ENCODE results near the gene ZNF274.

DNA sequence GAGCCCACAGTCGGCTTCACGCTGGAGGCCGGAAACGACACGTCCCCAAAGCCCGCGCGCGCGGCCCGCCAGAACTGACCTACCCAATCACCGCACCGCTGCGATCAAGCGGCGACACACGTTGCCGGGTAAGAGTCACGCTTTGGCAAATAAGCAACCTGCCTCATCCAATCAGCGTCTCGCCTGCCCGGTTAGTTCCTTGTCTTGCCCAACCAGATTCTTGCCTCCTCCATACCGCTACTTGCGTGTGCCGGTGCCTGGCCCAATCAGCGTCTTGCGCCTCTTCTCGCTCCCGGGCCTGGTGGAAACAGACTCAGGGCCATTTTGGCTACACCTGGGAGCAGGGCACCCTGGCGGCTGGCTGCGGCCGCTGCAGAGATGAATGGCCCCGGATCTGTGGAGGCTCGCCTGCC lies 34.2 kb downstream of the ZNF274 start:
- TF ChIP-seq EZH2 (optimal IDR thresholded peaks at IDR 0.05; ENCODE audit: low read depth, low read length) = no peak
- TF ChIP-seq CTCF (IDR thresholded peaks at IDR 0.05; ENCODE audit: low read length) = no peak
- no peak for TF ChIP-seq EZH2phosphoT487 (IDR thresholded peaks at IDR 0.05; ENCODE audit: low read length)

Data from MM.1S (cell line).